Activated naive CD4-positive, alpha-beta T cell treated with anti-CD3 and anti-CD28 coated beads, Interleukin-2, amount 10 ng/mL, durations not matched to agents 7 days and 5 days (primary cell): ENCODE data around the gene ASIC2.

Source experiments
- CTCF ChIA-PET: fragments of 350-600 bp; sonication (Branson Sonifier 250); formaldehyde crosslinking; loops from one replicate; lab custom pipeline; 2021; ENCODE audit warnings: antibody characterized with exemption; lab: Charles Lee
- DNase-seq: peaks from one replicate; pipeline ENCODE4 v3.0.0-alpha.2; 2020
- H3K27ac Mint-ChIP-seq: one replicate; pipeline ENCODE4 v1.8.0; 2021; ENCODE audit warnings: mild to moderate bottlenecking, moderate library complexity, mixed read lengths
- H3K27me3 Mint-ChIP-seq: one replicate; pipeline ENCODE4 v1.8.0; 2021; ENCODE audit warnings: mild to moderate bottlenecking, mixed read lengths
- H3K36me3 Mint-ChIP-seq: one replicate; pipeline ENCODE4 v1.8.0; 2021; ENCODE audit warnings: mixed read lengths
- H3K4me1 Mint-ChIP-seq: one replicate; pipeline ENCODE4 v1.8.0; 2021; ENCODE audit warnings: mixed read lengths
- H3K4me3 Mint-ChIP-seq: one replicate; pipeline ENCODE4 v1.8.0; 2021; ENCODE audit warnings: mild to moderate bottlenecking, moderate library complexity, mixed read lengths
- H3K9me3 Mint-ChIP-seq: one replicate; pipeline ENCODE4 v1.8.0; 2021; ENCODE audit warnings: mixed read lengths

Gene ASIC2

GRCh38 chr17:33273271-33273670, 19.8 kb downstream of the ASIC2 start:
- no peak for DNase-seq
- Mint-ChIP-seq H3K4me1 (no peaks in the 10 kb centered on the region), H3K4me3 (no peak overlapping the region), H3K9me3 (no peaks in the 10 kb centered on the region), H3K27ac (no peak overlapping the region), H3K27me3 (no peaks in the 10 kb centered on the region), H3K36me3 (no peaks in the 10 kb centered on the region)
- CTCF ChIA-PET = no interaction called here

GRCh38 chr17:33272438-33272837, 20.7 kb downstream of the ASIC2 start:
- H3K4me1 Mint-ChIP-seq = no peaks in the 10 kb centered on the region
- H3K4me3 Mint-ChIP-seq = no peak overlapping the region
- CTCF ChIA-PET = no interaction called here
- no peak for DNase-seq
- H3K36me3 Mint-ChIP-seq = no peaks in the 10 kb centered on the region
- no peaks in the 10 kb centered on the region for H3K9me3 Mint-ChIP-seq
- peaks cover 3% of the 10 kb centered on the region for H3K27me3 Mint-ChIP-seq
- no peak overlapping the region for H3K27ac Mint-ChIP-seq

GRCh38 chr17:33269337-33270060, 23.6 kb downstream of the ASIC2 start:
- Mint-ChIP-seq H3K27me3 (peaks cover 4% of the 10 kb centered on the region), H3K9me3 (no peaks in the 10 kb centered on the region), H3K4me3 (no peak overlapping the region), H3K27ac (no peak overlapping the region), H3K36me3 (no peaks in the 10 kb centered on the region), H3K4me1 (no peaks in the 10 kb centered on the region)
- CTCF ChIA-PET = no interaction called here
- no peak for DNase-seq

- H3K36me3 Mint-ChIP-seq = no peaks in the 10 kb centered on the region
- no peaks in the 10 kb centered on the region for H3K4me1 Mint-ChIP-seq
- no peak overlapping the region for H3K4me3 Mint-ChIP-seq
- peaks cover 4% of the 10 kb centered on the region for H3K27me3 Mint-ChIP-seq
- no peak for DNase-seq
- H3K9me3 Mint-ChIP-seq = no peaks in the 10 kb centered on the region
- H3K27ac Mint-ChIP-seq = no peak overlapping the region
- CTCF ChIA-PET = no interaction called here
Observed at GRCh38 chr17:33267851-33268548, 25.1 kb downstream of the ASIC2 start.

- no peak overlapping the region for H3K27ac Mint-ChIP-seq
Observed at GRCh38 chr17:33267271-33267790, 25.8 kb downstream of the ASIC2 start.

GRCh38 chr17:33266611-33267010, 26.5 kb downstream of the ASIC2 start:
- Mint-ChIP-seq H3K4me1 (no peaks in the 10 kb centered on the region), H3K27me3 (peaks cover 4% of the 10 kb centered on the region)

More at GRCh38 chr17:33267271-33267790, 25.8 kb downstream of the ASIC2 start:
- H3K4me3 Mint-ChIP-seq = no peak overlapping the region
- DNase-seq = no peak
- no peaks in the 10 kb centered on the region for H3K36me3 Mint-ChIP-seq
- no peaks in the 10 kb centered on the region for H3K4me1 Mint-ChIP-seq
- H3K27me3 Mint-ChIP-seq = peaks cover 4% of the 10 kb centered on the region
- CTCF ChIA-PET = no interaction called here
- H3K9me3 Mint-ChIP-seq = no peaks in the 10 kb centered on the region

GRCh38 chr17:33266116-33266515, 27.0 kb downstream of the ASIC2 start:
- Mint-ChIP-seq H3K4me3 (no peak overlapping the region), H3K27ac (no peak overlapping the region), H3K27me3 (peaks cover 4% of the 10 kb centered on the region), H3K9me3 (no peaks in the 10 kb centered on the region), H3K36me3 (no peaks in the 10 kb centered on the region), H3K4me1 (no peaks in the 10 kb centered on the region)
- DNase-seq = no peak
- CTCF ChIA-PET = no interaction called here

More at GRCh38 chr17:33266611-33267010, 26.5 kb downstream of the ASIC2 start:
- no peaks in the 10 kb centered on the region for H3K9me3 Mint-ChIP-seq
- CTCF ChIA-PET = no interaction called here
- H3K4me3 Mint-ChIP-seq = no peak overlapping the region
- no peaks in the 10 kb centered on the region for H3K36me3 Mint-ChIP-seq
- H3K27ac Mint-ChIP-seq = no peak overlapping the region
- no peak for DNase-seq

- no peaks in the 10 kb centered on the region for H3K9me3 Mint-ChIP-seq
- peaks cover 4% of the 10 kb centered on the region for H3K27me3 Mint-ChIP-seq
- H3K4me3 Mint-ChIP-seq = no peak overlapping the region
- no peak overlapping the region for H3K27ac Mint-ChIP-seq
- no peaks in the 10 kb centered on the region for H3K4me1 Mint-ChIP-seq
- no peaks in the 10 kb centered on the region for H3K36me3 Mint-ChIP-seq
- DNase-seq = no peak
- CTCF ChIA-PET = no interaction called here
Observed at GRCh38 chr17:33263396-33263795, 29.7 kb downstream of the ASIC2 start.

- Mint-ChIP-seq H3K27me3 (peaks cover 2% of the 10 kb centered on the region), H3K9me3 (no peaks in the 10 kb centered on the region), H3K27ac (no peak overlapping the region), H3K4me3 (no peak overlapping the region), H3K36me3 (no peaks in the 10 kb centered on the region), H3K4me1 (no peaks in the 10 kb centered on the region)
- no peak for DNase-seq
- CTCF ChIA-PET = no interaction called here
Observed at GRCh38 chr17:33262266-33263123, 30.6 kb downstream of the ASIC2 start.

GRCh38 chr17:33261820-33262219, 31.3 kb downstream of the ASIC2 start:
- Mint-ChIP-seq H3K36me3 (no peaks in the 10 kb centered on the region), H3K4me3 (no peak overlapping the region), H3K4me1 (no peaks in the 10 kb centered on the region), H3K27ac (no peak overlapping the region), H3K27me3 (no peaks in the 10 kb centered on the region), H3K9me3 (no peaks in the 10 kb centered on the region)
- CTCF ChIA-PET = no interaction called here
- DNase-seq = no peak

- H3K4me1 Mint-ChIP-seq = no peaks in the 10 kb centered on the region
- CTCF ChIA-PET = no interaction called here
- H3K36me3 Mint-ChIP-seq = no peaks in the 10 kb centered on the region
- no peaks in the 10 kb centered on the region for H3K27me3 Mint-ChIP-seq
- H3K4me3 Mint-ChIP-seq = no peak overlapping the region
- H3K27ac Mint-ChIP-seq = no peak overlapping the region
- no peak for DNase-seq
- no peaks in the 10 kb centered on the region for H3K9me3 Mint-ChIP-seq
Observed at GRCh38 chr17:33260638-33261037, 32.5 kb downstream of the ASIC2 start.

- Mint-ChIP-seq H3K27me3 (peaks cover 4% of the 10 kb centered on the region), H3K9me3 (no peaks in the 10 kb centered on the region)
Observed at GRCh38 chr17:33258296-33258695, 34.8 kb downstream of the ASIC2 start.

GRCh38 chr17:33245183-33245582, 47.9 kb downstream of the ASIC2 start:
- Mint-ChIP-seq H3K27ac (no peak overlapping the region), H3K27me3 (peaks cover 9% of the 10 kb centered on the region), H3K9me3 (no peaks in the 10 kb centered on the region), H3K36me3 (no peaks in the 10 kb centered on the region), H3K4me1 (no peaks in the 10 kb centered on the region), H3K4me3 (no peak overlapping the region)
- no peak for DNase-seq
- CTCF ChIA-PET = interaction anchor here (0.6 kb wide), 1 partner anchor 493 kb away, joined by 3 read pairs; no protein-coding TSS in a partner anchor

More at GRCh38 chr17:33258296-33258695, 34.8 kb downstream of the ASIC2 start:
- CTCF ChIA-PET = no interaction called here
- Mint-ChIP-seq H3K4me3 (no peak overlapping the region), H3K27ac (no peak overlapping the region), H3K36me3 (no peaks in the 10 kb centered on the region), H3K4me1 (no peaks in the 10 kb centered on the region)
- no peak for DNase-seq

- Mint-ChIP-seq H3K27ac (no peak overlapping the region), H3K4me3 (no peak overlapping the region), H3K9me3 (no peaks in the 10 kb centered on the region), H3K36me3 (no peaks in the 10 kb centered on the region), H3K27me3 (peaks cover 11% of the 10 kb centered on the region), H3K4me1 (no peaks in the 10 kb centered on the region)
- CTCF ChIA-PET = no interaction called here
- no peak for DNase-seq
Observed at GRCh38 chr17:33243732-33244131, 49.4 kb downstream of the ASIC2 start.
